Keratinocyte (primary cell): ENCODE data around the gene NRARP.

Experiments used
- EZH2 ChIP-seq: IDR thresholded peaks from one replicate; pipeline ENCODE4 v1.6.1; 2012; ENCODE audit warnings: inconsistent platforms, mild to moderate bottlenecking, low read length, moderate library complexity
- TF ChIP-seq, protein P1 (sequence below), 3 experiments: IDR thresholded peaks in 1 of 3; conservative IDR thresholded peaks in 1 of 3; optimal IDR thresholded peaks in 1 of 3; 2 replicates in 2 of 3; 3 replicates in 1 of 3; pipeline versions ENCODE3 to v1.5.1; 2011; ENCODE audit warnings: low read length in 3 of 3, mild to moderate bottlenecking in 3 of 3, moderate library complexity in 2 of 3, control low read depth in 1 of 3, inconsistent platforms in 1 of 3; ENCODE audit not compliant: insufficient read depth in 2 of 3; ENCODE audit errors: extremely low read depth in 1 of 3

DNA sequence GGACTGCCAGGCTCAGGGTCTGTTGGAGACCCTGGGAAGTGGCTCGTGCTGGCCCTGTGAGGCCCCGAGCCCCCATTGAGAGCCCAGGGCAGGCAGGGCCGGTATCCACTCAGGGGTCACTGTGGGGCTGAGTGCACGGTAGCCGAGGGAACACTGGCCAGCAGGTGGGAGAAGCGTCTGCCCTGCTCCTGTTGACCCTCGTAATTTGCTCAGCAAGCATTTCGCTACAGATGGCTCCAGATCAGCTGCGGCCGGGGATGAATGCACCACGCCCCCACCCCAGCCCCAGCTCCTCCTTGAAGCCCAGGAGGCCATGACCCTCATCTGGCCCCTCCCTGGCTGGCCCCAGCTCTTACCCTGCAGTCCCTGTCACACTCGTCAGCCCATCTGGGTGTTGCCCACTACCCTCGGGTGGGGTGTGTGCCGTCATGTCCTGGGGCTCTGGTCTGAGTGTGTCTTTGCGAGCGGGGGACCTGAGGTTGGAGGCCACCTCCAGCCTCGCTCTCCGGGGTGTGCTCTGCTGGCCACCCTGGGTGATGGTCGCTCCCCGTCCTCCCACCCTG, 6.1 kb upstream of the NRARP start:
- TF ChIP-seq, protein P1, sequence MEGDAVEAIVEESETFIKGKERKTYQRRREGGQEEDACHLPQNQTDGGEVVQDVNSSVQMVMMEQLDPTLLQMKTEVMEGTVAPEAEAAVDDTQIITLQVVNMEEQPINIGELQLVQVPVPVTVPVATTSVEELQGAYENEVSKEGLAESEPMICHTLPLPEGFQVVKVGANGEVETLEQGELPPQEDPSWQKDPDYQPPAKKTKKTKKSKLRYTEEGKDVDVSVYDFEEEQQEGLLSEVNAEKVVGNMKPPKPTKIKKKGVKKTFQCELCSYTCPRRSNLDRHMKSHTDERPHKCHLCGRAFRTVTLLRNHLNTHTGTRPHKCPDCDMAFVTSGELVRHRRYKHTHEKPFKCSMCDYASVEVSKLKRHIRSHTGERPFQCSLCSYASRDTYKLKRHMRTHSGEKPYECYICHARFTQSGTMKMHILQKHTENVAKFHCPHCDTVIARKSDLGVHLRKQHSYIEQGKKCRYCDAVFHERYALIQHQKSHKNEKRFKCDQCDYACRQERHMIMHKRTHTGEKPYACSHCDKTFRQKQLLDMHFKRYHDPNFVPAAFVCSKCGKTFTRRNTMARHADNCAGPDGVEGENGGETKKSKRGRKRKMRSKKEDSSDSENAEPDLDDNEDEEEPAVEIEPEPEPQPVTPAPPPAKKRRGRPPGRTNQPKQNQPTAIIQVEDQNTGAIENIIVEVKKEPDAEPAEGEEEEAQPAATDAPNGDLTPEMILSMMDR (optimal IDR thresholded peaks at IDR 0.05 in 1 of 3, IDR thresholded peaks at IDR 0.05 in 1 of 3, conservative IDR thresholded peaks at IDR 0.05 in 1 of 3; ENCODE audit: extremely low read depth in 1 of 3, insufficient read depth in 2 of 3, low read length in 3 of 3): no peak
- TF ChIP-seq EZH2: no peak
